K562 (cell line): Measurements from ENCODE around the gene GAL3ST2. TPM values are rescaled to one million over a fixed set of nuclear protein-coding genes. Genes with fewer than 3 reads are reported as not detected.

Experiments
- ATAC-seq: fragments of 200-7000 bp; cut with Tn5 transposase; 3 replicates; pipeline ENCODE4 v1.9.1; 2020; ENCODE audit warnings: moderate library complexity
- BruUV-seq: library from RNA; stranded (reverse); fragments of 400-500 nt; replicated peaks from 2 replicates; lab custom pipeline; 2021; lab: Mats Ljungman, UMichigan
- CTCF ChIA-PET: fragments of 300-600 bp; formaldehyde crosslinking; extraction: SDS; loops from one replicate; lab custom pipeline; 2021; ENCODE audit warnings: low intra/inter-chr PET ratio; lab: Yijun Ruan, JAX
- POLR2A ChIA-PET: fragments of 300-600, 350-650 bp; sonication (Branson Sonifier 250); formaldehyde crosslinking; extraction: SDS; loops from one replicate; lab custom pipeline; 2021; ENCODE audit warnings: antibody characterized with exemption, inconsistent platforms; lab: Yijun Ruan, JAX
- DNase-seq, 4 experiments: peaks; one replicate each; pipeline versions ENCODE4 v3.0.0 to v3.0.0-alpha.2; 2011 to 2018; ENCODE audit warnings: low spot score in 3 of 4, mixed read lengths in 3 of 4; ENCODE audit errors: extremely low read depth in 1 of 4
- FAIRE-seq: peaks from 2 replicates; lab custom pipeline; 2011; peaks lifted over from hg19 to GRCh38; lab: Jason Lieb, UNC
- H2AFZ ChIP-seq: 2 replicates; pipeline ENCODE4 v1.6.0; 2011; ENCODE audit warnings: low read depth, low read length, control low read depth, inconsistent platforms
- H3K27ac ChIP-seq: fragments of 200-600 bp; 3 replicates; pipeline ENCODE4 v1.8.0; 2011; ENCODE audit warnings: low read depth, mild to moderate bottlenecking, control low read depth, inconsistent platforms, low read length, moderate library complexity, mixed read lengths; ENCODE audit errors: extremely low read depth
- H3K27me3 ChIP-seq, 2 experiments: fragments of 300-600 bp in 1 of 2; 2 replicates in 1 of 2; 3 replicates in 1 of 2; pipeline versions ENCODE4 v1.6.0 to v1.8.0; 2011; ENCODE audit warnings: inconsistent platforms in 2 of 2, low read length in 2 of 2, mild to moderate bottlenecking in 1 of 2, mixed read lengths in 1 of 2, moderate library complexity in 1 of 2; ENCODE audit not compliant: control insufficient read depth in 2 of 2, insufficient read depth in 2 of 2
- H3K36me3 ChIP-seq: fragments of 300-600 bp; 3 replicates; pipeline ENCODE4 v1.8.0; 2011; ENCODE audit warnings: mild to moderate bottlenecking, low read length, inconsistent platforms; ENCODE audit not compliant: control insufficient read depth, insufficient read depth
- H3K4me1 ChIP-seq, 2 experiments: fragments of 200-600 bp in 1 of 2; replicated peaks in 1 of 2; 2 replicates in 1 of 2; 3 replicates in 1 of 2; pipeline versions ENCODE4 v1.5.1 to v1.8.0; 2011; ENCODE audit warnings: inconsistent platforms in 2 of 2, low read length in 2 of 2, mild to moderate bottlenecking in 1 of 2, mixed read lengths in 1 of 2, moderate library complexity in 1 of 2; ENCODE audit not compliant: control insufficient read depth in 2 of 2, insufficient read depth in 2 of 2
- H3K4me2 ChIP-seq: 2 replicates; pipeline ENCODE4 v1.6.1; 2011; ENCODE audit warnings: low read length, control low read depth, inconsistent platforms, mixed read lengths; ENCODE audit not compliant: insufficient read depth
- H3K4me3 ChIP-seq: fragments of 200-600 bp; sonication (generic), shearing (Covaris generic); 2 replicates; pipeline ENCODE4 v1.5.1; 2016; ENCODE audit warnings: control low read depth, inconsistent platforms
- H3K79me2 ChIP-seq: fragments of 200-600 bp; 3 replicates; pipeline ENCODE4 v1.8.0; 2011; ENCODE audit warnings: low read length, inconsistent platforms; ENCODE audit not compliant: control insufficient read depth, insufficient read depth
- H3K9ac ChIP-seq, 2 experiments: 2 replicates each; pipeline versions ENCODE4 v1.6.0 to v1.6.1; 2011; ENCODE audit warnings: low read depth in 2 of 2, low read length in 2 of 2, control low read depth in 1 of 2, inconsistent platforms in 1 of 2, mild to moderate bottlenecking in 1 of 2, mixed read lengths in 1 of 2; ENCODE audit not compliant: insufficient read depth in 1 of 2
- H3K9me1 ChIP-seq: one replicate; pipeline ENCODE4 v1.6.0; 2011; ENCODE audit warnings: inconsistent platforms, mild to moderate bottlenecking, low read length, moderate library complexity; ENCODE audit not compliant: control insufficient read depth, insufficient read depth
- H3K9me3 ChIP-seq: replicated peaks from 2 replicates; pipeline ENCODE4 v1.5.1; 2011; ENCODE audit warnings: low read depth, low read length, inconsistent platforms; ENCODE audit not compliant: control insufficient read depth, insufficient read depth
- H4K20me1 ChIP-seq: replicated peaks from 2 replicates; pipeline ENCODE4 v1.6.1; 2011; ENCODE audit warnings: low read length, inconsistent platforms, mixed read lengths; ENCODE audit not compliant: control insufficient read depth, insufficient read depth
- ARID1B ChIP-seq: fragments of 450-650 bp; IDR thresholded peaks from 2 replicates; pipeline ENCODE4 v1.6.1; 2016; ENCODE audit warnings: antibody characterized with exemption, mild to moderate bottlenecking, inconsistent platforms
- SAP30 ChIP-seq: fragments of 200-600 bp; sonication (generic); IDR thresholded peaks from 2 replicates; pipeline ENCODE4 v1.6.1; 2012; ENCODE audit warnings: borderline replicate concordance, low read depth, mild to moderate bottlenecking, moderate library complexity, low read length, control low read depth, inconsistent platforms; ENCODE audit not compliant: insufficient read depth, poor library complexity, severe bottlenecking
- ZNF318 ChIP-seq, 2 experiments: fragments of 450-650 bp; IDR thresholded peaks; 2 replicates each; pipeline ENCODE4 v1.6.1; 2016; ENCODE audit warnings: mild to moderate bottlenecking in 2 of 2, borderline replicate concordance in 1 of 2, low read depth in 1 of 2, moderate library complexity in 1 of 2
- WGBS: fragments of 100-300 bp; shearing (Covaris generic); methylation state at CpG from one replicate; pipeline ENCODE4 v1.1.6; 2016; ENCODE audit warnings: low coverage, mixed read lengths; ENCODE audit not compliant: insufficient coverage; ENCODE audit errors: missing lambda C conversion rate; 5-methylcytosine and 5-hydroxymethylcytosine counted together
- in situ Hi-C: fragments of 300-500 bp; cut with MboI; formaldehyde crosslinking; loops from 4 replicates; pipeline ENCODE4 v1.15.0; 2018; ENCODE audit warnings: inconsistent platforms, mixed read lengths
- intact Hi-C: fragments of 100-400 bp; cut with micrococcal nuclease; formaldehyde crosslinking; loops from 2 replicates; pipeline ENCODE4 v1.14.2; 2022
- polyA plus RNA-seq, 8 experiments: library from polyadenylated mRNA; depleted of rRNA in 4 of 8; stranded (reverse) in 5 of 8; unstranded in 3 of 8; fragments of >200 nt; fragmentation: Nextera tagmentation in 2 of 8; fragmentation: Illumina TruSeq in 1 of 8; extraction: Ambion mirVana in 2 of 8; extraction: Trizol in 1 of 8; gene quantifications; 2 replicates each; pipeline versions ENCODE4 v1.2.1 to v1.2.3, GENCODE V29; 2011 to 2014; ENCODE audit warnings: inconsistent platforms in 1 of 8, missing spikeins in 1 of 8
- total RNA-seq, 7 experiments: library from RNA; depleted of rRNA in 6 of 7; stranded (reverse); fragments of >200 nt in 6 of 7; fragmentation: Illumina TruSeq in 2 of 7; extraction: Trizol in 2 of 7; gene quantifications; 2 replicates each; pipeline versions ENCODE4 v1.2.1 to v1.2.3, GENCODE V29; 2011 to 2021; ENCODE audit warnings: low replicate concordance in 1 of 7

Gene GAL3ST2
- total and polyA plus RNA-seq, 9 of the 15 experiments (the other 6 are each of a cell fraction or from before 2014, with no cell fraction given): 0.42 TPM; not detected in 8

GRCh38 chr2:241844831-241845578 lies 68.4 kb downstream of the GAL3ST2 start:
- H3K4me2 ChIP-seq: peak overlapping the region; percentile 80
- peak overlapping the region; percentile 74; the same call in 2 of the 3 replicates for H3K27ac ChIP-seq
- ChIA-PET POLR2A (interaction anchor here (0.6 kb wide), 1 partner anchor 13 kb away, joined by 3 read pairs; no protein-coding TSS in a partner anchor), CTCF (no interaction called here)
- ATAC-seq: no peak
- no peaks in the 10 kb centered on the region for H3K9me1 ChIP-seq
- peak overlapping the region; percentile 71 to 94 for H3K9ac ChIP-seq
- H2AFZ ChIP-seq: peak overlapping the region; percentile 62
- peak overlapping the region; percentile 33 for H3K4me3 ChIP-seq
- FAIRE-seq: peak; percentile 55
- DNase-seq: peak in 1 of 4 experiments; percentile 16
- 69% methylated on average over 16 of the region's 37 CpGs for WGBS
- intact Hi-C loops (no loop called here), in situ Hi-C loops (no loop called here)
- H3K36me3 ChIP-seq: no peaks in the 10 kb centered on the region
- no peaks in the 10 kb centered on the region for H3K27me3 ChIP-seq
- no TSS peak for BruUV-seq
- H3K79me2 ChIP-seq: peaks cover 15% of the 10 kb centered on the region; the same call in 2 of the 3 replicates
- H3K9me3 ChIP-seq: no peaks in the 10 kb centered on the region
- peaks cover 8 to 49% of the 10 kb centered on the region in 2 experiments for H3K4me1 ChIP-seq
- H4K20me1 ChIP-seq: no peaks in the 10 kb centered on the region
- TF ChIP-seq ZNF318 (IDR thresholded peaks at IDR 0.05; ENCODE audit: borderline replicate concordance in 1 of 2, low read depth in 1 of 2) (no peak), SAP30 (no peak), ARID1B (no peak)
